ENCODE results near the gene FARP1.

FARP1 gene

GRCh38 chr13:98374750-98375149 is 231.9 kb downstream of the FARP1 start:
- no peak for TF ChIP-seq CTCF (IDR thresholded peaks at IDR 0.05; ENCODE audit: low read depth, low read length)

GRCh38 chr13:98377635-98378378 is 234.9 kb downstream of the FARP1 start:
- Histone ChIP-seq H3K36me3 (peaks cover 63% of the 10 kb centered on the region), H3K4me3 (ENCODE audit: low read depth, low read length) (no peak overlapping the region), H3K27ac (no peak overlapping the region), H3K27me3 (ENCODE audit: insufficient read depth, low read depth, severe bottlenecking) (no peaks in the 10 kb centered on the region), H3K9me3 (ENCODE audit: severe bottlenecking) (no peaks in the 10 kb centered on the region)
- TF ChIP-seq CTCF (IDR thresholded peaks at IDR 0.05; ENCODE audit: low read depth, low read length): no peak
- no peak for DNase-seq

More at GRCh38 chr13:98374750-98375149, 231.9 kb downstream of the FARP1 start:
- Histone ChIP-seq H3K27me3 (ENCODE audit: insufficient read depth, low read depth, severe bottlenecking) (no peaks in the 10 kb centered on the region), H3K27ac (no peak overlapping the region), H3K9me3 (ENCODE audit: severe bottlenecking) (no peaks in the 10 kb centered on the region), H3K36me3 (peaks cover 53% of the 10 kb centered on the region), H3K4me3 (ENCODE audit: low read depth, low read length) (no peak overlapping the region)
- DNase-seq: no peak

GRCh38 chr13:98384739-98385138 is 241.8 kb downstream of the FARP1 start:
- no peak for DNase-seq
- H3K36me3 ChIP-seq: peaks cover 78% of the 10 kb centered on the region
- no peaks in the 10 kb centered on the region for H3K9me3 ChIP-seq (ENCODE audit: severe bottlenecking)
- no peak overlapping the region for H3K4me3 ChIP-seq (ENCODE audit: low read depth, low read length)
- H3K27me3 ChIP-seq (ENCODE audit: insufficient read depth, low read depth, severe bottlenecking): no peaks in the 10 kb centered on the region
- no peak overlapping the region for H3K27ac ChIP-seq
- TF ChIP-seq CTCF (IDR thresholded peaks at IDR 0.05; ENCODE audit: low read depth, low read length): no peak

- Histone ChIP-seq H3K9me3 (ENCODE audit: severe bottlenecking) (no peaks in the 10 kb centered on the region), H3K27ac (no peak overlapping the region), H3K36me3 (peaks cover 80% of the 10 kb centered on the region), H3K27me3 (ENCODE audit: insufficient read depth, low read depth, severe bottlenecking) (no peaks in the 10 kb centered on the region), H3K4me3 (ENCODE audit: low read depth, low read length) (no peak overlapping the region)
- TF ChIP-seq CTCF (IDR thresholded peaks at IDR 0.05; ENCODE audit: low read depth, low read length): no peak
- no peak for DNase-seq
Observed at GRCh38 chr13:98385606-98386005, 242.7 kb downstream of the FARP1 start.

GRCh38 chr13:98386637-98387036 is 243.7 kb downstream of the FARP1 start:
- Histone ChIP-seq H3K27me3 (ENCODE audit: insufficient read depth, low read depth, severe bottlenecking) (no peaks in the 10 kb centered on the region), H3K27ac (no peak overlapping the region), H3K9me3 (ENCODE audit: severe bottlenecking) (no peaks in the 10 kb centered on the region), H3K4me3 (ENCODE audit: low read depth, low read length) (no peak overlapping the region), H3K36me3 (peaks cover 80% of the 10 kb centered on the region)
- no peak for TF ChIP-seq CTCF (IDR thresholded peaks at IDR 0.05; ENCODE audit: low read depth, low read length)
- no peak for DNase-seq

- peaks cover 94% of the 10 kb centered on the region for H3K36me3 ChIP-seq
- no peak overlapping the region for H3K4me3 ChIP-seq (ENCODE audit: low read depth, low read length)
- H3K9me3 ChIP-seq (ENCODE audit: severe bottlenecking): no peaks in the 10 kb centered on the region
- no peak for DNase-seq
- no peaks in the 10 kb centered on the region for H3K27me3 ChIP-seq (ENCODE audit: insufficient read depth, low read depth, severe bottlenecking)
- no peak overlapping the region for H3K27ac ChIP-seq
- no peak for TF ChIP-seq CTCF (IDR thresholded peaks at IDR 0.05; ENCODE audit: low read depth, low read length)
Observed at GRCh38 chr13:98389319-98389718, 246.4 kb downstream of the FARP1 start.
